WTC11 (cell line): ENCODE data around the gene SPRED2.

Experiments used
- CTCF ChIP-seq: fragments of 200-600 bp; IDR thresholded peaks from 2 replicates; pipeline ENCODE4 v1.8.0; 2022; ENCODE audit warnings: antibody characterized with exemption
- E2F5 ChIP-seq: sonication (generic); formaldehyde crosslinking; IDR thresholded peaks from 2 replicates; pipeline ENCODE4 v1.8.1; 2022; ENCODE audit warnings: mild to moderate bottlenecking, moderate library complexity, missing genetic modification reagents
- MAX ChIP-seq: sonication (generic); formaldehyde crosslinking; IDR thresholded peaks from 2 replicates; pipeline ENCODE4 v1.8.0; 2022; ENCODE audit warnings: mild to moderate bottlenecking, missing genetic modification reagents
- NR1H2 ChIP-seq: sonication (generic); formaldehyde crosslinking; IDR thresholded peaks from 2 replicates; pipeline ENCODE4 v1.9.0; 2021; ENCODE audit warnings: mild to moderate bottlenecking, moderate library complexity, missing genetic modification reagents
- TEAD4 ChIP-seq: sonication (generic); formaldehyde crosslinking; IDR thresholded peaks from 2 replicates; pipeline ENCODE4 v1.8.0; 2022; ENCODE audit warnings: mild to moderate bottlenecking, missing genetic modification reagents
- TF ChIP-seq, protein P1 (sequence below): sonication (generic); formaldehyde crosslinking; IDR thresholded peaks from 2 replicates; pipeline ENCODE4 v1.8.1; 2022; ENCODE audit warnings: low read depth, missing genetic modification reagents, borderline replicate concordance
- TF ChIP-seq, protein P2 (sequence below): sonication (generic); formaldehyde crosslinking; IDR thresholded peaks from 2 replicates; pipeline ENCODE4 v1.8.0; 2022; ENCODE audit warnings: missing genetic modification reagents

DNA sequence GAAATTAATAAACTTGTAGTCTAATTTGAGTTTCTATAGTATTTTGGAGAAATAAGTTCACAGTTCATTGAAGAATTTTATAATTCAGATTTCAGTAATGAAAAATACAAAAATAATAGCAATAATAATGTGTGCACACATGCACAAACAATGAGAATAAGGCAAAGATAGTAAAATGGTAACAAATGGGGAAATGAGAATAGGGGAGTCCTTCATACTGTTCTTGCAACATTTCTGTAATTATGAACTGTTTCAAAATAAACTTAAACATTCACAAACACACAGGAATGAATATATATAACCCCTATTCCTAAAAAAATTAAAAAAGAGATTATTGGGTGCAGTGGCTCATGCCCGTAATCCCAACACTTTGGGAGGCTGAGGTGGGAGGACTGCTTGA, 63.9 kb downstream of the SPRED2 start:
- TF ChIP-seq CTCF (no peak), NR1H2 (CRISPR knock-in tag) (no peak), TEAD4 (CRISPR knock-in tag) (no peak), MAX (no peak), E2F5 (CRISPR knock-in tag) (no peak)
- TF ChIP-seq, protein P1, sequence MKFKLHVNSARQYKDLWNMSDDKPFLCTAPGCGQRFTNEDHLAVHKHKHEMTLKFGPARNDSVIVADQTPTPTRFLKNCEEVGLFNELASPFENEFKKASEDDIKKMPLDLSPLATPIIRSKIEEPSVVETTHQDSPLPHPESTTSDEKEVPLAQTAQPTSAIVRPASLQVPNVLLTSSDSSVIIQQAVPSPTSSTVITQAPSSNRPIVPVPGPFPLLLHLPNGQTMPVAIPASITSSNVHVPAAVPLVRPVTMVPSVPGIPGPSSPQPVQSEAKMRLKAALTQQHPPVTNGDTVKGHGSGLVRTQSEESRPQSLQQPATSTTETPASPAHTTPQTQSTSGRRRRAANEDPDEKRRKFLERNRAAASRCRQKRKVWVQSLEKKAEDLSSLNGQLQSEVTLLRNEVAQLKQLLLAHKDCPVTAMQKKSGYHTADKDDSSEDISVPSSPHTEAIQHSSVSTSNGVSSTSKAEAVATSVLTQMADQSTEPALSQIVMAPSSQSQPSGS (CRISPR knock-in tag) = no peak
- TF ChIP-seq, protein P2, sequence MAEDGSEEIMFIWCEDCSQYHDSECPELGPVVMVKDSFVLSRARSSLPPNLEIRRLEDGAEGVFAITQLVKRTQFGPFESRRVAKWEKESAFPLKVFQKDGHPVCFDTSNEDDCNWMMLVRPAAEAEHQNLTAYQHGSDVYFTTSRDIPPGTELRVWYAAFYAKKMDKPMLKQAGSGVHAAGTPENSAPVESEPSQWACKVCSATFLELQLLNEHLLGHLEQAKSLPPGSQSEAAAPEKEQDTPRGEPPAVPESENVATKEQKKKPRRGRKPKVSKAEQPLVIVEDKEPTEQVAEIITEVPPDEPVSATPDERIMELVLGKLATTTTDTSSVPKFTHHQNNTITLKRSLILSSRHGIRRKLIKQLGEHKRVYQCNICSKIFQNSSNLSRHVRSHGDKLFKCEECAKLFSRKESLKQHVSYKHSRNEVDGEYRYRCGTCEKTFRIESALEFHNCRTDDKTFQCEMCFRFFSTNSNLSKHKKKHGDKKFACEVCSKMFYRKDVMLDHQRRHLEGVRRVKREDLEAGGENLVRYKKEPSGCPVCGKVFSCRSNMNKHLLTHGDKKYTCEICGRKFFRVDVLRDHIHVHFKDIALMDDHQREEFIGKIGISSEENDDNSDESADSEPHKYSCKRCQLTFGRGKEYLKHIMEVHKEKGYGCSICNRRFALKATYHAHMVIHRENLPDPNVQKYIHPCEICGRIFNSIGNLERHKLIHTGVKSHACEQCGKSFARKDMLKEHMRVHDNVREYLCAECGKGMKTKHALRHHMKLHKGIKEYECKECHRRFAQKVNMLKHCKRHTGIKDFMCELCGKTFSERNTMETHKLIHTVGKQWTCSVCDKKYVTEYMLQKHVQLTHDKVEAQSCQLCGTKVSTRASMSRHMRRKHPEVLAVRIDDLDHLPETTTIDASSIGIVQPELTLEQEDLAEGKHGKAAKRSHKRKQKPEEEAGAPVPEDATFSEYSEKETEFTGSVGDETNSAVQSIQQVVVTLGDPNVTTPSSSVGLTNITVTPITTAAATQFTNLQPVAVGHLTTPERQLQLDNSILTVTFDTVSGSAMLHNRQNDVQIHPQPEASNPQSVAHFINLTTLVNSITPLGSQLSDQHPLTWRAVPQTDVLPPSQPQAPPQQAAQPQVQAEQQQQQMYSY (CRISPR knock-in tag) = no peak
